ENCODE measurements around the gene OR2L2.

GRCh38 chr1:247998811-247999210, 31.1 kb upstream of the OR2L2 start:
- no peak for TF ChIP-seq EZH2 (IDR thresholded peaks at IDR 0.05)
- TF ChIP-seq POLR2AphosphoS5 (IDR thresholded peaks at IDR 0.05; ENCODE audit: borderline replicate concordance, low read depth, low read length) = no peak
- TF ChIP-seq FOXP2 (optimal IDR thresholded peaks at IDR 0.05; ENCODE audit: control extremely low read depth, extremely low read length, insufficient read depth) = no peak

Data from SK-N-MC (cell line).